ENCODE measurements around the gene SLC37A1.

The SLC37A1 gene

DNA sequence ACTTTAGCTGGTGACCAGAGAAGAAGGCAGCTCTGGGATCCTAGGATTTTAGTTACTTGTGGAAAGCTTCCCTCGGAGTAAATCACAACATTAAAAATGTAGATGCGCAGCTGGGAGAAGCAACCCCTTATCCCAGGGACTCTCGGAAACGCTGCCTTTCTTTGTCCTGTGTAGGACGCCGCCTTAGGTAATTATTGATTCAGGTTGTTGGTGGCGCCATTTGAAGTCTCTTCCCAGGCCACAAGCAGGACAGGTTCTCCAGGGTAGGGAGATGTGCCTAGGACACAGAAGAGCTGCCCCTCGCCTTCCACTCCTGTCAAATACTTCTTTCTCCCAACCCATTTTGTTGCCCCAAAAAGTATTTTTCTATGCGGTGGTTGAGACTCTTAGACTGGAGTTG lies 10.3 kb downstream of the SLC37A1 start:
- Histone ChIP-seq H3K79me2 (ENCODE audit: insufficient read depth, low read length) (peaks cover 96% of the 10 kb centered on the region), H3F3A (ENCODE audit: low read depth) (0 out of 2 replicates have a peak, but pooled peaks cover 4% of the 10 kb centered on the region), H4K20me1 (ENCODE audit: insufficient read depth, low read length, poor library complexity, severe bottlenecking) (peaks cover 83% of the 10 kb centered on the region), H3K9me2 (replicated peaks; ENCODE audit: low read depth, low read length) (no peaks in the 10 kb centered on the region), H3K4me3 (ENCODE audit: low read length, poor library complexity, severe bottlenecking) (peak overlapping the region; percentile 59), H3K9me3 (ENCODE audit: insufficient read depth, low read depth, low read length) (no peaks in the 10 kb centered on the region), H3K27me3 (ENCODE audit: insufficient read depth, low read length, poor library complexity, severe bottlenecking) (no peaks in the 10 kb centered on the region), H3K9ac (ENCODE audit: low read depth, low read length, poor library complexity, severe bottlenecking) (peak overlapping the region; percentile 22), H2AFZ (ENCODE audit: low read length) (no peak overlapping the region), H3K4me2 (ENCODE audit: low read depth, low read length, poor library complexity, severe bottlenecking) (peak overlapping the region; percentile 84), H3K36me3 (ENCODE audit: insufficient read depth, low read length) (peaks cover 79% of the 10 kb centered on the region; the same call in 1 of the 2 replicates), H3K4me1 (ENCODE audit: insufficient read depth, low read length, poor library complexity, severe bottlenecking) (peaks cover 95% of the 10 kb centered on the region)
- TF ChIP-seq CTCF (conservative IDR thresholded peaks at IDR 0.05; ENCODE audit: low read length) (no peak), EZH2phosphoT487 (IDR thresholded peaks at IDR 0.05; ENCODE audit: borderline replicate concordance) (no peak)

- H3K27me3 ChIP-seq (ENCODE audit: insufficient read depth, low read length, poor library complexity, severe bottlenecking), result no peaks in the 10 kb centered on the region
- peaks cover 80% of the 10 kb centered on the region for H4K20me1 ChIP-seq (ENCODE audit: insufficient read depth, low read length, poor library complexity, severe bottlenecking)
- peaks cover 90% of the 10 kb centered on the region for H3K4me1 ChIP-seq (ENCODE audit: insufficient read depth, low read length, poor library complexity, severe bottlenecking)
- no peaks in the 10 kb centered on the region for H3K9me3 ChIP-seq (ENCODE audit: insufficient read depth, low read depth, low read length)
- peak overlapping the region; percentile 59 for H3K4me3 ChIP-seq (ENCODE audit: low read length, poor library complexity, severe bottlenecking)
- 0 out of 2 replicates have a peak, but pooled peaks cover 4% of the 10 kb centered on the region for H3F3A ChIP-seq (ENCODE audit: low read depth)
- H3K36me3 ChIP-seq (ENCODE audit: insufficient read depth, low read length), result peaks cover 78% of the 10 kb centered on the region; the same call in 1 of the 2 replicates
- peak overlapping the region; percentile 84 for H3K4me2 ChIP-seq (ENCODE audit: low read depth, low read length, poor library complexity, severe bottlenecking)
- H3K79me2 ChIP-seq (ENCODE audit: insufficient read depth, low read length), result peaks cover 96% of the 10 kb centered on the region
- TF ChIP-seq EZH2phosphoT487 (IDR thresholded peaks at IDR 0.05; ENCODE audit: borderline replicate concordance) (no peak), CTCF (conservative IDR thresholded peaks at IDR 0.05; ENCODE audit: low read length) (no peak)
- H2AFZ ChIP-seq (ENCODE audit: low read length), result no peak overlapping the region
- peak overlapping the region; percentile 22 for H3K9ac ChIP-seq (ENCODE audit: low read depth, low read length, poor library complexity, severe bottlenecking)
- no peaks in the 10 kb centered on the region for H3K9me2 ChIP-seq (replicated peaks; ENCODE audit: low read depth, low read length)
Measured at GRCh38 chr21:42524341-42525028, 10.8 kb downstream of the SLC37A1 start.

GRCh38 chr21:42525029-42525581 lies 11.5 kb downstream of the SLC37A1 start:
- Histone ChIP-seq H3K9me2 (replicated peaks; ENCODE audit: low read depth, low read length) (no peaks in the 10 kb centered on the region), H3K9me3 (ENCODE audit: insufficient read depth, low read depth, low read length) (no peaks in the 10 kb centered on the region), H3F3A (ENCODE audit: low read depth) (0 out of 2 replicates have a peak, but pooled peaks cover 4% of the 10 kb centered on the region), H3K4me3 (ENCODE audit: low read length, poor library complexity, severe bottlenecking) (peak overlapping the region; percentile 59), H3K27me3 (ENCODE audit: insufficient read depth, low read length, poor library complexity, severe bottlenecking) (no peaks in the 10 kb centered on the region), H3K79me2 (ENCODE audit: insufficient read depth, low read length) (peaks cover 96% of the 10 kb centered on the region), H3K36me3 (ENCODE audit: insufficient read depth, low read length) (peaks cover 78% of the 10 kb centered on the region; the same call in 1 of the 2 replicates), H4K20me1 (ENCODE audit: insufficient read depth, low read length, poor library complexity, severe bottlenecking) (peaks cover 74% of the 10 kb centered on the region), H2AFZ (ENCODE audit: low read length) (no peak overlapping the region), H3K4me1 (ENCODE audit: insufficient read depth, low read length, poor library complexity, severe bottlenecking) (peaks cover 90% of the 10 kb centered on the region), H3K4me2 (ENCODE audit: low read depth, low read length, poor library complexity, severe bottlenecking) (peak overlapping the region; percentile 84), H3K9ac (ENCODE audit: low read depth, low read length, poor library complexity, severe bottlenecking) (peak overlapping the region; percentile 22)
- no peak for TF ChIP-seq EZH2phosphoT487 (IDR thresholded peaks at IDR 0.05; ENCODE audit: borderline replicate concordance)
- no peak for TF ChIP-seq CTCF (conservative IDR thresholded peaks at IDR 0.05; ENCODE audit: low read length)

All from Loucy (cell line).